GM19023 (cell line): Measurements from ENCODE around the gene UVRAG.
A peak's percentile ranks its signal among the peaks of the same experiment; 100 is the strongest.

ENCODE experiments used
- ATAC-seq: cut with Tn5 transposase; IDR thresholded peaks from one replicate; pipeline ENCODE4 v1.9.1; 2021; ENCODE audit warnings: mild to moderate bottlenecking, moderate library complexity; ENCODE audit not compliant: unreplicated experiment

Gene UVRAG

GRCh38 chr11:76131142-76131541 is 316.1 kb downstream of the UVRAG start:
- no peak for ATAC-seq

- no peak for ATAC-seq
Observed at GRCh38 chr11:76131671-76132631, 316.9 kb downstream of the UVRAG start.

- ATAC-seq: no peak
Observed at GRCh38 chr11:76134239-76134638, 319.2 kb downstream of the UVRAG start.

- no peak for ATAC-seq
Observed at GRCh38 chr11:76135491-76135890, 320.5 kb downstream of the UVRAG start.

- no peak for ATAC-seq
Observed at GRCh38 chr11:76139314-76139713, 324.3 kb downstream of the UVRAG start.

- no peak for ATAC-seq
Observed at GRCh38 chr11:76140912-76141574, 326.0 kb downstream of the UVRAG start.

- no peak for ATAC-seq
Observed at GRCh38 chr11:76141901-76142588, 327.0 kb downstream of the UVRAG start.

GRCh38 chr11:76143274-76143673 is 328.3 kb downstream of the UVRAG start:
- ATAC-seq: no peak

- no peak for ATAC-seq
Observed at GRCh38 chr11:76147106-76147740, 332.2 kb downstream of the UVRAG start.

- ATAC-seq: no peak
Observed at GRCh38 chr11:76148231-76148630, 333.2 kb downstream of the UVRAG start.

- ATAC-seq: no peak
Observed at GRCh38 chr11:76148941-76149613, 334.1 kb downstream of the UVRAG start.

- no peak for ATAC-seq
Observed at GRCh38 chr11:76149713-76150112, 334.7 kb downstream of the UVRAG start.

- ATAC-seq: no peak
Observed at GRCh38 chr11:76150141-76150540, 335.1 kb downstream of the UVRAG start.

GRCh38 chr11:76151556-76152085 is 336.6 kb downstream of the UVRAG start:
- ATAC-seq: no peak

GRCh38 chr11:76152086-76152681 is 337.2 kb downstream of the UVRAG start:
- ATAC-seq: peak; percentile 65

- peak; percentile 54 for ATAC-seq
Observed at GRCh38 chr11:76152741-76153570, 337.9 kb downstream of the UVRAG start.

GRCh38 chr11:76153571-76153923 is 338.5 kb downstream of the UVRAG start:
- ATAC-seq: no peak

- ATAC-seq: no peak
Observed at GRCh38 chr11:76155500-76156227, 340.7 kb downstream of the UVRAG start.
